Activated gamma-delta T cell (primary cell): ENCODE data around the gene GCNT2.
"Not testable (repeated sequence)": the region's sequence is repeated elsewhere in the genome, so short reads cannot be mapped to it uniquely, and the experiment has no call there.

Experiments
- DNase-seq: peaks from one replicate; lab custom pipeline; 2025; lab: John Stamatoyannopoulos, UW

GCNT2 gene

DNA sequence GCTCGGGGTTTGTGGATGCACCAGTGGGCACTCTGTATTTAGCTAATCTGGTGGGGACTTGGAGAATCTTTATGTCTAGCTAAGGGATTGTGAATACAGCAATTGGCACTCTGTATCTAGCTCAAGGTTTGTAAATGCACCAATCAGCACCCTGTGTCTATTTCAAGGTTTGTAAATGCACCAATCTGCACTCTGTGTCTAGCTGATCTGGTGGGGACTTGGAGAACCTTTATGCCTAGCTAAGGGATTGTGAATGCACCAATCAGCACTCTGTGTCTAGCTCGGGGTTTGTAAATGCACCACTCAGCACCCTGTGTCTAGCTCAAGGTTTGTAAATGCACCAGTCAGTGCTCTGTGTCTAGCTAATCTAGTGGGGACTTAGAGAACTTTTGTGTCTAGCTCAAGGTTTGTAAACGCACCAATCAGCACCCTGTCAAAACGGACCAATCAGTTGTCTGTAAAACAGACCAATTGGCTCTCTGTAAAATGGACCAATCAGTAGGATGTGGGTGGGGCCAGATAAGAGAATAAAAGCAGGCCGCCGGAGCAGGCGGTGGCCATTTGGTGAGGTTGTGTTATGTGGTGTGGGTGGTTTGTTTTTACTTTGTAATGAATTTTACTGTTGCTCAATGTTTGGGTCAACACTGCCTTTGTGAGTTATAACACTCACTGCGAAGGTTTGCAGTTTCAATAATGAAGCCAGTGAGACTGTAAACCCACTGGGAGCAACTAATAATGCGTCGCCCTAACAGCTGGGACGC lies 139.5 kb downstream of the GCNT2 start:
- DNase-seq, result not testable (repeated sequence)

DNA sequence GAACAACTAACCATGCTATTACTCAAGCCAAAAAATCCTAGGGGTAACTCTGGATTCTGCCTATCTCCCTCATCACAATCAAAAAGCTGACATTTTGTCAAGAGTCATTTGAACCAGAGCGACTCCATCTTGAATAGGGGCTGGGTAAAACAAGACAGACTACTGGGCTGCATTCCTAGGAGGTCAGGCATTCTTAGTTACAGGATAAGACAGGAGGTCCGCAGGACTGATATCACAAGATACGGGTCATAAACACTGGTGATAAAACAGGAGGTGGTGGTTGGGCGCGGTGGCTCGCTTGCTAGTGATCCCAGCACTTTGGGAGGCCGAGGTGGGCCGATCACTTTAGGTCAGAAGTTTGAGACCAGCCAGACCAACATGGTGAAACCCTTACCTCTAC lies 141.1 kb downstream of the GCNT2 start:
- DNase-seq, result no peak

DNA sequence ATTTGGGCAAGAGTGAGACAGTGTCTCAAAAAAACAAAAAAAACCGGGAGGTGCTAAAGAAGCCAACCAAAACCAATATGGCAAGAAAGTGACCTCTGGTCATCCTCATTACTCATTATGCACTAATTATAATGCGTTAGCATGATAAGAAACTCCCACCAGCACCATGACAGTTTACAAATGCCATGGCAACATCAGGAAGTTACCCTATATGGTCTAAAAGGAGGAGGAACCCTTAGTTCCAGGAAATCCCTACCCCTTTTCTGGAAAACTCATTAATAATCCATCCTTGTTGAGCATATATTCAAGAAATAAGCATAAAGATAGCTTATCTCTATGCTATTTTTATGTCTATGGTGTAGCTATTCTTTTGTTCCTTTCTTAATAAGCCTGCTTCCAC lies 141.6 kb downstream of the GCNT2 start:
- DNase-seq, result no peak

DNA sequence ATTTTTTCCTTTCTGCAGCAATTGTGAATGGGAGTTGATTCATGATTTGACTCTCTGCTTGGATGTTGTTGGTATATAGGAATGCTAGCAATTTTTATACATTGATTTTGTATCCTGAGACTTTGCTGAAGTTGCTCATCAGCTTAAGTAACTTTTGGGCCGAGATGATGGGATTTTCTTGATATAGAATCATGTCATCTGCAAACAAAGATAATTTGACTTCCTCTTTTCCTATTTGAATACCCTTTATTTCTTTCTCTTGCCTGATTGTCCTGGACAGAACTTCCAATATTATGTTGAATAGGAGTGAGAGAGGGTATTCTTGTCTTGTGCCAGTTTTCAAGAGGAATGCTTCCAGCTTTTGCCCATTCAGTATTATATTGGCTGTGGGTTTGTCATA lies 144.4 kb downstream of the GCNT2 start:
- DNase-seq, result not testable (repeated sequence)

DNA sequence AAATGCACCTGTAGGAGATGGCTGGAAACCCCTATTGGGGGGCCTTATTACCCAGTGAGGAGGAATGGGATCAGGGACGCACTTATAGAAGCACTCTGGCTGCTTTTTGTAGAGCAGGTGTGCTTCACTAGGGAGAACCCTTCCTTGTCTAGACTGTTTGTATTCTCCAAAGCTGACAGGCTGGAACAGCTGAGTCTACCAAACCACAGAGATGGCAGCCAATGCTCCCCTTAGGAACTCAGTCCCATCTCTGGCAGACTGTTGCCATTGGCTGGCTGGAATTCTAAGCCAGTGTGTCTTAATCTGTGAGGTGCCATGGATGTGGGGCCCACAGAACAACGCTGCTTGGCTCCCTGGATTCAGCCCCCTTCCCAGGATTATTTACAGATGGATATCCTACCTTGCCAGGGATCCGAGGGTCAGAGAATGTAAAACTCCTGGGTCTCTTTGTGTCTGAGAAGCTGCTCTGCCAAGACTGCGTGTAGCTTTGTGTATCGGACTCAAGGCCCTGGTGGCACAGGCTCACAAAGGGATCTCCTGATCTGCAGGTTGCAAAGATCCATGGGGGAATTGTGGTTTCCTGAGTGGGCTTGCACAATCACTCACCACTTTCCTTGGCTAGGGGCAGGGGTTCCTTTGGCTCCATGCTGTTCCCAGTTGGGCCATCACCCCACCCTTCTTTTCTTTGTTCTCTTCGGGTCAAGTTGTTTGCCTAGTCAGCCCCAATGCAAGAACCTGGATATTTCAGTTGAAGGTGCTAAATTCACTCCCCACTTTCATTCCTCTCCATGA lies 147.2 kb downstream of the GCNT2 start:
- no peak for DNase-seq

DNA sequence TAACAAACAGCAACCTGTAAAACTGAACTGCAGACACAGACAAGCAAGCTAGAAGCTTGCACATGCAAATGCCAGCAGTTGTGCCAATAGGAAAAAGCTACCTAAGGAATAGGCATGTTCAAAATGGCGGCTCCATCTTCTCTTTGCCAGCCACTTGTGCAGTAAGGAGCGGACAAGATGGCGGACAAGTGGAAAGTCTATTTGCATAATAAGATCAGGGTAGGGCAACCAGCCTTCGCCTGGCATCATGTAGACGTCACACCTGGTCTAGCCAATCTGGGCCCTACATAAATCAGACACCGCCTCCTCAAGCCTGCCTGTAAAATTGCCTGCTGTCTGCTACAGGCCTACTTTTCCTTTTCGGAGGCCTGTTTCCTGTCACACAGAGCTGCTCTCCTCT lies 155.3 kb downstream of the GCNT2 start:
- no peak for DNase-seq

DNA sequence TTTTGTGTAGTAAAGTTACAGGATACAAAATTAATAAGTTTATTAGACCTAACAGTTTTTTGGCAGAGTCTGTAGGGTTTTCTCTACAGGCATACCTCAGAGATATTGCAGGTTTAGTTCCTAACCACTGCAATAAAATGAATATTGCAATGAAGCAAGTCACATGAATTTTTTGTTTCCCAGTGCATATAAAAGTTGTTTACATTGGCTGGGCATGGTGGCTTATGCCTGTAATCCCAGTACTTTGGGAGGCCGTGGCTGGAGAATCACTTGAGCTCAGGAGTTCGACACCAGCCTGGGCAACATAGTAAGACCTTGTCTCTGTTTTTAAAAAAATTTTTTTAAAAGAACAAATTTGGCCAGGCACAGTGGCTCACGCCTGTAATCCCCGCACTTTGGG lies 157.3 kb downstream of the GCNT2 start:
- DNase-seq, result no peak
